Upper lobe of right lung (tissue), 1 donor: Measurements from ENCODE around the gene TUBGCP3. TPM values are rescaled to one million over a fixed set of nuclear protein-coding genes. Genes with fewer than 3 reads are reported as not detected.
"Not testable (repeated sequence)": the region's sequence is repeated elsewhere in the genome, so short reads cannot be mapped to it uniquely, and the experiment has no call there.

Experiments used
- ATAC-seq: fragments of 200-7000 bp; cut with Tn5 transposase; one replicate; pipeline ENCODE4 v1.9.1; 2020; ENCODE audit warnings: mild to moderate bottlenecking, moderate library complexity
- DNase-seq: peaks from one replicate; pipeline ENCODE4 v3.0.0-alpha.2; 2020
- H3K27ac ChIP-seq: fragments of 200-600 bp; one replicate; pipeline ENCODE4 v1.8.0; 2022
- H3K27me3 ChIP-seq: fragments of 200-600 bp; one replicate; pipeline ENCODE4 v1.8.0; 2022; ENCODE audit warnings: mild to moderate bottlenecking
- H3K36me3 ChIP-seq: fragments of 200-600 bp; one replicate; pipeline ENCODE4 v1.8.0; 2022
- H3K4me1 ChIP-seq: fragments of 200-600 bp; one replicate; pipeline ENCODE4 v1.8.0; 2022
- H3K4me3 ChIP-seq: fragments of 200-600 bp; one replicate; pipeline ENCODE4 v1.8.0; 2022; ENCODE audit warnings: mild to moderate bottlenecking
- H3K9me3 ChIP-seq: fragments of 200-600 bp; one replicate; pipeline ENCODE4 v1.8.0; 2022
- CTCF ChIP-seq: fragments of 200-600 bp; IDR thresholded peaks from one replicate; pipeline ENCODE4 v1.8.0; 2022; ENCODE audit warnings: antibody characterized with exemption
- intact Hi-C: fragments of 100-400 bp; cut with DNase I; formaldehyde crosslinking; loops from one replicate; pipeline ENCODE4 v1.11.0; 2022
- total RNA-seq: library from RNA; stranded (reverse); fragmentation: NEBNext Ultra II Directional; extraction: Animal tissue kit (Norgen Biotek cat#: 25700); gene quantifications from one replicate; pipeline ENCODE4 v1.2.1, GENCODE V29; 2021
- donor health status: DM: no; HTN: yes; CAD: no; lungs with severe emphysema.

Gene TUBGCP3
- total RNA-seq, 1 donor from 2014 or later = 33.9 TPM

GRCh38 chr13:112629161-112629560 is 41.2 kb upstream of the TUBGCP3 start:
- H3K4me1 ChIP-seq = no peaks in the 10 kb centered on the region
- DNase-seq (no peak), ATAC-seq (no peak)
- no peak overlapping the region for H3K27ac ChIP-seq
- no peaks in the 10 kb centered on the region for H3K36me3 ChIP-seq
- H3K27me3 ChIP-seq = no peaks in the 10 kb centered on the region
- no peaks in the 10 kb centered on the region for H3K9me3 ChIP-seq
- intact Hi-C loops = no loop called here
- no peak overlapping the region for H3K4me3 ChIP-seq
- TF ChIP-seq CTCF = no peak

- ATAC-seq, intact Hi-C loops, H3K36me3 ChIP-seq, H3K4me3 ChIP-seq, H3K27ac ChIP-seq, DNase-seq, H3K4me1 ChIP-seq, H3K9me3 ChIP-seq, H3K27me3 ChIP-seq: not testable (repeated sequence)
Measured at GRCh38 chr13:112627613-112628012, 39.7 kb upstream of the TUBGCP3 start.

- peak; percentile 47 for DNase-seq
- Histone ChIP-seq H3K9me3 (no peaks in the 10 kb centered on the region), H3K27ac (no peak overlapping the region), H3K4me1 (no peaks in the 10 kb centered on the region), H3K4me3 (no peak overlapping the region), H3K27me3 (no peaks in the 10 kb centered on the region), H3K36me3 (no peaks in the 10 kb centered on the region)
- peak; percentile 21 for ATAC-seq
- intact Hi-C loops = no loop called here
- TF ChIP-seq CTCF = no peak
Measured at GRCh38 chr13:112627161-112627560, 39.2 kb upstream of the TUBGCP3 start.

GRCh38 chr13:112626761-112627160 is 38.8 kb upstream of the TUBGCP3 start:
- Histone ChIP-seq H3K27me3 (no peaks in the 10 kb centered on the region), H3K36me3 (no peaks in the 10 kb centered on the region), H3K4me1 (no peaks in the 10 kb centered on the region), H3K27ac (no peak overlapping the region), H3K4me3 (no peak overlapping the region), H3K9me3 (no peaks in the 10 kb centered on the region)
- ATAC-seq (no peak), DNase-seq (peak; percentile 50)
- no peak for TF ChIP-seq CTCF
- intact Hi-C loops = no loop called here

GRCh38 chr13:112626124-112626523 is 38.2 kb upstream of the TUBGCP3 start:
- no peak for TF ChIP-seq CTCF
- intact Hi-C loops = no loop called here

GRCh38 chr13:112625698-112626097 is 37.7 kb upstream of the TUBGCP3 start:
- intact Hi-C loops = no loop called here
- ATAC-seq = peak; percentile 9

More at GRCh38 chr13:112626124-112626523, 38.2 kb upstream of the TUBGCP3 start:
- Histone ChIP-seq H3K4me3 (no peak overlapping the region), H3K27ac (no peak overlapping the region), H3K27me3 (no peaks in the 10 kb centered on the region), H3K4me1 (no peaks in the 10 kb centered on the region), H3K9me3 (no peaks in the 10 kb centered on the region), H3K36me3 (no peaks in the 10 kb centered on the region)
- DNase-seq = peak; percentile 49
- ATAC-seq = no peak

More at GRCh38 chr13:112625698-112626097, 37.7 kb upstream of the TUBGCP3 start:
- DNase-seq = peak; percentile 11
- H3K4me1 ChIP-seq = no peaks in the 10 kb centered on the region
- H3K27me3 ChIP-seq = no peaks in the 10 kb centered on the region
- H3K4me3 ChIP-seq = no peak overlapping the region
- no peak overlapping the region for H3K27ac ChIP-seq
- no peak for TF ChIP-seq CTCF
- no peaks in the 10 kb centered on the region for H3K36me3 ChIP-seq
- no peaks in the 10 kb centered on the region for H3K9me3 ChIP-seq
